H9 (cell line): ENCODE data around the gene PYGB. TPM values are rescaled to one million over a fixed set of nuclear protein-coding genes. Genes with fewer than 3 reads are reported as not detected.

Experiments
- DNase-seq: peaks from one replicate; pipeline ENCODE4 v3.0.0-alpha.2; 2017
- H2AFZ ChIP-seq: one replicate; pipeline ENCODE4 v1.6.1; 2013; ENCODE audit warnings: mild to moderate bottlenecking, low read length, control low read depth, moderate library complexity
- H2AK5ac ChIP-seq: 2 replicates; pipeline ENCODE4 v1.6.1; 2013; ENCODE audit warnings: low read length, control low read depth, mixed read lengths; ENCODE audit not compliant: insufficient read length
- H2BK120ac ChIP-seq: one replicate; pipeline ENCODE4 v1.6.1; 2013; ENCODE audit warnings: low read depth, mild to moderate bottlenecking, low read length, control low read depth, inconsistent platforms; ENCODE audit not compliant: poor library complexity, severe bottlenecking
- H2BK12ac ChIP-seq: 2 replicates; pipeline ENCODE4 v1.6.1; 2013; ENCODE audit warnings: low read length, control low read depth, mixed read lengths, low read depth; ENCODE audit not compliant: insufficient read length
- H2BK15ac ChIP-seq: 2 replicates; pipeline ENCODE4 v1.6.1; 2013; ENCODE audit warnings: low read depth, low read length, control low read depth
- H2BK20ac ChIP-seq: one replicate; pipeline ENCODE4 v1.6.1; 2013; ENCODE audit warnings: low read depth, mild to moderate bottlenecking, low read length, control low read depth, inconsistent platforms; ENCODE audit not compliant: poor library complexity, severe bottlenecking
- H2BK5ac ChIP-seq: 2 replicates; pipeline ENCODE4 v1.6.1; 2013; ENCODE audit warnings: low read length, control low read depth, mixed read lengths; ENCODE audit not compliant: insufficient read length
- H3K14ac ChIP-seq: 2 replicates; pipeline ENCODE4 v1.6.1; 2013; ENCODE audit warnings: low read length, control low read depth; ENCODE audit not compliant: insufficient read depth
- H3K18ac ChIP-seq: 2 replicates; pipeline ENCODE4 v1.6.1; 2013; ENCODE audit warnings: low read depth, mild to moderate bottlenecking, mixed read lengths, low read length, control low read depth; ENCODE audit not compliant: insufficient read length
- H3K23ac ChIP-seq: 2 replicates; pipeline ENCODE4 v1.6.1; 2013; ENCODE audit warnings: low read length, control low read depth, mixed read lengths, low read depth; ENCODE audit not compliant: insufficient read length
- H3K23me2 ChIP-seq: 2 replicates; pipeline ENCODE4 v1.6.1; 2013; ENCODE audit warnings: low read depth, mild to moderate bottlenecking, mixed read lengths, low read length, control low read depth; ENCODE audit not compliant: insufficient read length, poor library complexity, severe bottlenecking
- H3K27ac ChIP-seq: 2 replicates; pipeline ENCODE4 v1.5.1; 2013; ENCODE audit warnings: low read length, control low read depth, mixed read lengths, low read depth; ENCODE audit not compliant: insufficient read length
- H3K27me3 ChIP-seq: 2 replicates; pipeline ENCODE4 v1.6.1; 2013; ENCODE audit warnings: low read length, control low read depth, inconsistent platforms; ENCODE audit not compliant: insufficient read depth
- H3K4ac ChIP-seq: 2 replicates; pipeline ENCODE4 v1.6.1; 2013; ENCODE audit warnings: low read depth, mild to moderate bottlenecking, control low read depth, inconsistent platforms, low read length, moderate library complexity
- H3K4me1 ChIP-seq: 2 replicates; pipeline ENCODE4 v1.6.1; 2013; ENCODE audit warnings: low read length, control low read depth, inconsistent platforms; ENCODE audit not compliant: insufficient read depth
- H3K4me2 ChIP-seq: 2 replicates; pipeline ENCODE4 v1.6.1; 2013; ENCODE audit warnings: low read length, control low read depth, mixed read lengths; ENCODE audit not compliant: insufficient read length, insufficient read depth
- H3K56ac ChIP-seq: 2 replicates; pipeline ENCODE4 v1.6.1; 2013; ENCODE audit warnings: low read depth, mild to moderate bottlenecking, mixed read lengths, low read length, control low read depth; ENCODE audit not compliant: insufficient read length
- H3K79me1 ChIP-seq: 2 replicates; pipeline ENCODE4 v1.6.1; 2013; ENCODE audit warnings: low read depth, mild to moderate bottlenecking, moderate library complexity, low read length, control low read depth, inconsistent platforms; ENCODE audit not compliant: insufficient read depth, poor library complexity, severe bottlenecking
- H3K79me2 ChIP-seq: 2 replicates; pipeline ENCODE4 v1.6.1; 2013; ENCODE audit warnings: low read length, control low read depth, inconsistent platforms; ENCODE audit not compliant: insufficient read depth
- H3K9ac ChIP-seq: 2 replicates; pipeline ENCODE4 v1.6.1; 2013; ENCODE audit warnings: low read length, control low read depth, mixed read lengths; ENCODE audit not compliant: insufficient read length; ENCODE audit errors: extremely low read depth
- H3K9me3 ChIP-seq: one replicate; pipeline ENCODE4 v1.6.1; 2013; ENCODE audit warnings: low read depth, low read length, inconsistent platforms; ENCODE audit not compliant: control insufficient read depth
- H3T11ph ChIP-seq: one replicate; pipeline ENCODE4 v1.6.1; 2013; ENCODE audit warnings: mild to moderate bottlenecking, low read length, control low read depth, inconsistent platforms
- H4K20me1 ChIP-seq: one replicate; pipeline ENCODE4 v1.6.1; 2013; ENCODE audit not compliant: control insufficient read depth, insufficient read length, insufficient read depth
- H4K5ac ChIP-seq: 2 replicates; pipeline ENCODE4 v1.6.1; 2013; ENCODE audit warnings: low read depth, mild to moderate bottlenecking, mixed read lengths, low read length, control low read depth; ENCODE audit not compliant: insufficient read length
- H4K8ac ChIP-seq: replicated peaks from 2 replicates; pipeline ENCODE4 v1.6.1; 2013; ENCODE audit warnings: low read length, control low read depth, mixed read lengths, low read depth; ENCODE audit not compliant: insufficient read length
- H4K91ac ChIP-seq: 2 replicates; pipeline ENCODE4 v1.6.1; 2013; ENCODE audit warnings: low read depth, mild to moderate bottlenecking, moderate library complexity, mixed read lengths, low read length, control low read depth; ENCODE audit not compliant: insufficient read length
- H3K27ac Mint-ChIP-seq, 3 experiments: 2 replicates in 2 of 3; 3 replicates in 1 of 3; pipeline ENCODE4 v1.8.0; 2020 to 2021; ENCODE audit warnings: mixed read lengths in 3 of 3, mild to moderate bottlenecking in 1 of 3, moderate library complexity in 1 of 3
- H3K27me3 Mint-ChIP-seq: 2 replicates; pipeline ENCODE4 v1.8.0; 2021; ENCODE audit warnings: low read depth, mild to moderate bottlenecking, moderate library complexity, mixed read lengths
- H3K36me3 Mint-ChIP-seq, 3 experiments: 2 replicates in 2 of 3; 3 replicates in 1 of 3; pipeline ENCODE4 v1.8.0; 2020 to 2021; ENCODE audit warnings: low read depth in 3 of 3, mixed read lengths in 3 of 3; ENCODE audit not compliant: insufficient read depth in 1 of 3
- H3K4me1 Mint-ChIP-seq, 2 experiments: 2 replicates each; pipeline ENCODE4 v1.8.0; 2020; ENCODE audit warnings: mixed read lengths in 2 of 2
- H3K4me3 Mint-ChIP-seq, 2 experiments: 2 replicates in 1 of 2; 3 replicates in 1 of 2; pipeline ENCODE4 v1.8.0; 2020 to 2021; ENCODE audit warnings: mild to moderate bottlenecking in 2 of 2, mixed read lengths in 2 of 2, moderate library complexity in 1 of 2
- H3K9me3 Mint-ChIP-seq, 2 experiments: 2 replicates in 1 of 2; 3 replicates in 1 of 2; pipeline ENCODE4 v1.8.0; 2020; ENCODE audit warnings: mild to moderate bottlenecking in 2 of 2, mixed read lengths in 2 of 2, moderate library complexity in 1 of 2
- CTCF ChIP-seq: fragments of 200-600 bp; sonication (generic); conservative IDR thresholded peaks from 3 replicates; pipeline ENCODE4 v1.8.0; 2021; ENCODE audit warnings: antibody characterized with exemption, mild to moderate bottlenecking
- WGBS: extraction: QIAGEN DNeasy Blood & Tissue Kit; methylation state at CpG from one replicate; pipeline ENCODE4 v1.1.7; 2013; ENCODE audit warnings: missing lambda C conversion rate, low lambda C conversion rate, mixed read lengths; ENCODE audit not compliant: insufficient read length; ENCODE audit errors: extremely low coverage; 5-methylcytosine and 5-hydroxymethylcytosine counted together
- total RNA-seq: library from RNA; stranded (reverse); gene quantifications from 2 replicates; pipeline ENCODE4 v1.2.1, GENCODE V29; 2021

The PYGB gene
- total RNA-seq, 1 experiment from 2014 or later: 46.9 TPM

- Histone ChIP-seq H3K18ac (no peak overlapping the region), H3K27me3 (no peaks in the 10 kb centered on the region; the same call in 1 of the 2 replicates), H2BK15ac (no peak overlapping the region), H4K5ac (no peak overlapping the region), H3K79me2 (peaks cover 5% of the 10 kb centered on the region; the same call in 1 of the 2 replicates), H4K20me1 (no peaks in the 10 kb centered on the region), H2AK5ac (no peak overlapping the region), H2BK5ac (no peak overlapping the region), H2BK120ac (no peak overlapping the region), H3K4me1 (no peaks in the 10 kb centered on the region), H2BK12ac (no peak overlapping the region), H3K4ac (no peak overlapping the region), H3K23me2 (peaks cover 6% of the 10 kb centered on the region), H3K4me2 (no peak overlapping the region), H3K27ac (no peak overlapping the region), H3K79me1 (no peaks in the 10 kb centered on the region), H2AFZ (no peak overlapping the region), H2BK20ac (no peak overlapping the region), H3K9ac (no peak overlapping the region), H3K56ac (no peak overlapping the region), H3K14ac (no peak overlapping the region), H4K91ac (no peak overlapping the region), H3K23ac (no peak overlapping the region), H4K8ac (no peak overlapping the region), H3K9me3 (no peaks in the 10 kb centered on the region), H3T11ph (no peak overlapping the region)
- no peaks in the 10 kb centered on the region for H3K9me3 Mint-ChIP-seq
- H3K4me1 Mint-ChIP-seq: peaks cover 39 to 46% of the 10 kb centered on the region in 2 experiments
- no peak overlapping the region for H3K27ac Mint-ChIP-seq
- no peak for DNase-seq
- no CpG with 5 or more reads among the region's 3 CpGs for WGBS
- H3K27me3 Mint-ChIP-seq: peaks cover 13% of the 10 kb centered on the region
- H3K36me3 Mint-ChIP-seq: peaks cover 4 to 12% (median 4%) of the 10 kb centered on the region in 3 experiments; a peak in 4 of 7 replicates
- H3K4me3 Mint-ChIP-seq: no peak overlapping the region; a peak in 1 of 5 replicates
- no peak for TF ChIP-seq CTCF
Measured at GRCh38 chr20:25250508-25250907, 2.6 kb downstream of the PYGB start.
